Brain pericyte (primary cell): ENCODE measurements around the gene RUSF1.
"Not testable (repeated sequence)": the region's sequence is repeated elsewhere in the genome, so short reads cannot be mapped to it uniquely, and the experiment has no call there.

Experiments used
- DNase-seq: peaks from one replicate; pipeline ENCODE4 v3.0.0-alpha.2; 2012; ENCODE audit warnings: low read depth, low spot score

Gene RUSF1

DNA sequence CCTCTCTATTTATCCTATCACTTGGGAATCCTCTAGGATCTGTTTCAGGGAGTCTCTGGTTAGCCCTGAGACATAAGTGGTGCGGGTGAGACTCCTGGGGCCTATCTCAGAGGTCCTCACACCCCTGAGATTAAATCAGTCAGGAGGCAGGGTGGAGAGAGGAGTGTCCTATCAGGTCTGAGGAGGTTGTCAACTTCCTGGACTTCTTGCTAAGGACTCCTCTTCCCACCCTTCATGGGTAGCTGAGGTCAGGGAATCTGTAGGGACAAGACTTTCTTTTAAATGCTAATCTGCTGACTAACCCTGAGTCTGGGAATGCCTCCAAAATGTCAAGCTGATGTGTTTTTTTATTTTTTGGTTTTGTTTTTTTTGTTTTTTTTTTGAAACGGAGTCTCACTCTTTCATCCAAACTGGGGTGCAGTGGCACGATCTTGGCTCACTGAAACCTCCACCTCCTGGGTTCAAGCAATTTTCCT lies 55.5 kb downstream of the RUSF1 start:
- no peak for DNase-seq

DNA sequence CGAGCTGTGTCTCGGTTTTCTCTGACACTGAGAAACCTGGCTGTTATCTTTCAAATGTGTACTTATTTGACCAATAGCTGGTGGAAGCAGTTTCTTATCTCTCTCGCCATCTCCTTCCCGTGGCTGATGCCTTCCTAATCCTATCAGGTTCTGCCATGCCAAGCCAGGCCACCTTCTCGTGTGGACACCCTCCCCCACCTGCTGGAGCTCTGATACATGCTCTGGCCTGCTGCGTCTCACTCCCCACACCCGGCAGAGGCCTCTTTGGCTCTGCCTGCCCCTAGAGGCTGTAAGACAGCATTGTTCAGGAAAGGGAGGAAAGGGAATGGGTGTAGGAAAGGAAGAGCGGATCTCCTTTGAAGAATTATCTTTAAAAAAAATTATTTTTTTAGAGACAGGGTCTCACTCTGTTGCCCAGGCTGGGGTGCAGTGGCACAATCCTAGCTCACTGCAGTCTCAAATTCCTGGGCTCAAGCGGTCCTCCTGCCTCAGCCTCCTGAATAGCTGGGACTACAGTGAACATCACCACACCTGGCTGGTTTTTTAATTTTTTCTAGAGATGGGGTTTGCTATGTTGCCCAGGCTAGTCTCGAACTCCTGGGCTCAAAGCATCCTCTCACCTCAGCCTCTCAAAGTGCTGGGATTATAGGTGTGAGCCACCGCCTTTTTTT lies 56.4 kb downstream of the RUSF1 start:
- DNase-seq, result no peak

DNA sequence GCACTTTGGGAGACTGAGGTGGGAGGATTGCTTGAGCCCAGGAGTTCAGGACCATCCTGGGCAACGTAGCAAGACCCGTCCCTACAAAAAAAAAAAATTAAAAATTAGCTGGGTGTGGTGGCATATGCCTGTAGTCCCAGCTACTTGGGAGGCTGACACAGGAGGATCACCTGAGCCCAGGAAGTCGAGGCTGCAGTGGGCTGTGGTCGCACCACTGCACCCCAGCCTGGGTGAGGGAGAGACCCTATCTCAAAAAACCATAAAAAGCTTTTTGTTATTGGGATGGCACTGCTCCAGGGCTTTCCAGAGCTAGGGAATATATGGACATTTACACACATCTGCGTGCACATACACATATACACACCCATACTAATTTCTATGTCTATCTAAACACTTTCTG lies 57.0 kb downstream of the RUSF1 start:
- DNase-seq, result no peak

DNA sequence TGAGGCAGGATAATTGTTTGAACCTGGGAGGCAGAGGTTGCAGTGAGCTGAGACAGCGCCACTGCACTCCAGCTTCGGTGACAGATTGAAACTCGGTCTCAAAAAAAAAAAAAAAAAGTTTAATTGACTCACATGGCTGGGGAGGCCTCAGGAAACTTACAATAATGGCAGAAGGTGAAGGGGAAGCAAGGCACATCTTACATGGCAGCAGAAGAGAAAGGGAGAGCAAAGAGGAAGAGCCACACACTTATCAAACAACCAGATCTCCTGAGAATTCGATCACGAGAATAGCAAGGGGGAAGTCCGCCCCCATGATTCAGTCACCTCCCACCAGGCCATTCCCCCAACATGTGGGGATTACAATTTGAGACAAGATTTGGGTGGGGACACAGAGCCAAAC lies 62.3 kb downstream of the RUSF1 start:
- DNase-seq, result not testable (repeated sequence)

DNA sequence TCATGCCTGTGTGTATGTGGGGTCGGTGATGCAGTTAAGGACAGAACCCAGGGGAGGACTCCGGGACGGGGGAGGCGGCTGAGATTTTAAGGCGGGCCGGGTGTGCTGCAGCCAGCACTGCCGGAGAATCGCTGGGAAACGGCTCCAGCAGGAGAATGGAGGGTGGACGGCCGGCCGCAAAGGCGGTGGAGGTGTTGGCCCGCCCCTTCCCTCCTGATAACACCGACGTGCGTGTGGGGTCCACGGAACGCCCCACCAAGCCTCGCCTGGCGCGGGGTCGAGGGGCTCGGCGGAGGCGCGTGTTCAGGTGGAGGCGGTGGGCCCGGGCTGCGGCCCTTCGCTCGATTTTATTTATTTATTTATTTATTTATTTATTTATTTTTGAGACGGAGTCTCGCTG lies 66.2 kb downstream of the RUSF1 start:
- DNase-seq, result no peak

DNA sequence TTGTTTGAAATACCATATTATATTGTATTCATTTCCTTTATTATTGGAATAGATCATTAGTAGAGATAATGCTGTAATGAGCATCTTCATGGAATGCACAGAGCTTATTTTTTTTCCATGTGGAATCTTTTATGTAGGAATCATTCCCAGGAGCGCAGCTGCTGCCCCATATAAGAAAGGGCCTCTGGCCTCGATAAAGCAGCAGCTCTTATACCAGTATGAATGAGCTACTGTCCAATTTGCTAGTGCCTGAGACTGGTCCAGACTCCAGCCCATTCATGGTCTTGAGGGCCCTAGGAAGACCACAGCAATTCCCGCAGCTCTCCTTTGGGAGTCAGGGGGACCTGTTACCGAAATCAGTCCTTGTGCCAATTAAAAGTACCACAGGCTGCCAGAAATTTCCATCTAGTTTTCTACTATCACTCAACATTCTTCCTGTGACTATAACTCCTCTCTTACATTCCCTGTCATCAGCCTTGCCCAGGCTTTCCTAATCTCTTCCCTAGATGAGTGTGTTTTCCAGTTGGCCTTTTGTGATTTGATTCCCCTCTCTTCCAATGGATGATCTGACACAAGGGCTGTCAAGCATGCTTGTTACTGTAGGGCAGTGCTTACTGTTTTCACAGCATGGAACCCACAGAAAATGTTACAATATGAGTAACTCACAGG lies 67.5 kb downstream of the RUSF1 start:
- no peak for DNase-seq

DNA sequence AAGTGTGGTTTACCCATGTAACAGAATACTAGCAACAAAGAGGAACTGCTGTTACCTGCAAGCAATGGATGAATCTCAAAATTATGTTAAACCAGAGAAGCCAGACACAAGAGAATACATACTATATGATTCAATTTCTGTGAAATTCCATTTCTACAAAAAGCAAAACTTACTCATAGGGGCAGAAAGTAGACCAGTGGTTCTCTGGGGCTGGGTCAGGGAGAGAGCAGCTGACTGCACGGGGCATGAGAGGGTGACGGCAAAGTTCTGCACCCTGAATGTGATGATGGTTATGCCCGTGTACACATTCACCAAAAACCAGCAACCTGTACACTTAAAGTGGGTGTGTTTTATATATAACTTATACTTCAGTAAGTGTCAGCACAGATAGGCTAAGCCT lies 68.7 kb downstream of the RUSF1 start:
- DNase-seq, result no peak
